ENCODE results near the gene PHYHIPL. TPM values are rescaled to one million over a fixed set of nuclear protein-coding genes. Genes with fewer than 3 reads are reported as not detected.

PHYHIPL gene
- total and polyA plus RNA-seq, 2 of the 8 experiments (the other 6 are each of a cell fraction or from before 2014, with no cell fraction given), result 0.23 to 0.48 TPM

DNA sequence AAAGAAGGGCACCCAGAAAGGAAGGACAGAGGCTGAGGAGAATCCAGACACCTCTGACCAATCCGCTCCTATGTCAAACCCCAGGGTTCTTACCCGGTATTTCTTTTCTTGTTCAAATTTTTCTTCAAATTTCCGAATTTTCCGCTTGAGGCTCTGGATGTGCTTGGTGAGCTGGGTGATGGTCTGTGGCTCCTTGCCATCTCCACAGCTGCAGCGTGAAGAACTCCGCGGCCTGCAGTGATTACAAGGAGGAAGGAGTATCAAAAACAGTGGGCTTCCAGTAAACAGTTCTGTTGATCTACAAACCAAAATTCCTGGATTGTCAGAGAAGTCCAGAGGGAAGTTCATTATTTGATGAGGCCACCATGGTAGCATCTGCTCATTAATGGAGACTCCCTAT, 92.0 kb downstream of the PHYHIPL start:
- H3K23me2 ChIP-seq (ENCODE audit: low read depth, low read length), result no peaks in the 10 kb centered on the region
- no peaks in the 10 kb centered on the region for H3K27me3 ChIP-seq (replicated peaks in 1 of 4; ENCODE audit: control insufficient read depth in 3 of 4, extremely low read depth in 1 of 4, insufficient read depth in 3 of 4, low read length in 3 of 4)
- H2BK120ac ChIP-seq (replicated peaks; ENCODE audit: low read depth, low read length), result no peak overlapping the region
- CTCF ChIA-PET (ENCODE audit: partially characterized antibody), result no interaction called here
- H2BK12ac ChIP-seq (ENCODE audit: low read depth, low read length), result no peak overlapping the region
- no peak overlapping the region for H2AFZ ChIP-seq (ENCODE audit: low read length)
- no peak overlapping the region for H3K4ac ChIP-seq (replicated peaks; ENCODE audit: insufficient read length, low read depth, low read length)
- no peaks in the 10 kb centered on the region for H3K79me2 ChIP-seq (ENCODE audit: control insufficient read depth in 1 of 2, insufficient read depth in 2 of 2, low read length in 2 of 2)
- H3K36me3 ChIP-seq (ENCODE audit: control insufficient read depth in 2 of 4, insufficient read depth in 4 of 4, low read length in 3 of 4), result no peaks in the 10 kb centered on the region
- H2AK5ac ChIP-seq (ENCODE audit: low read depth, low read length), result no peak overlapping the region
- H3K4me2 ChIP-seq (ENCODE audit: insufficient read depth in 1 of 2, low read depth in 2 of 2, low read length in 2 of 2), result no peak overlapping the region
- WGBS, 2 experiments (ENCODE audit: extremely low coverage in 1 of 2, insufficient coverage in 1 of 2, insufficient read length in 1 of 2, insufficient replicate concordance in 2 of 2, low coverage in 1 of 2, low lambda C conversion rate in 2 of 2, missing lambda C conversion rate in 1 of 2), result 91% methylated on average over 7 of the region's 7 CpGs; no CpG with 5 or more reads in 1 of the 2 experiments
- H3K23ac ChIP-seq (ENCODE audit: insufficient read length), result no peak overlapping the region
- no peaks in the 10 kb centered on the region for H3K79me1 ChIP-seq (ENCODE audit: low read depth, low read length)
- no peak overlapping the region for H3K56ac ChIP-seq (replicated peaks; ENCODE audit: insufficient read length, low read depth, low read length)
- H2BK15ac ChIP-seq (ENCODE audit: low read length), result no peak overlapping the region
- H3K9me3 ChIP-seq (ENCODE audit: insufficient read depth in 2 of 2, low read depth in 1 of 2, low read length in 1 of 2), result no peaks in the 10 kb centered on the region
- no peak overlapping the region for H3K18ac ChIP-seq (ENCODE audit: extremely low read depth, low read length)
- FAIRE-seq (no peak), DNase-seq (ENCODE audit: low read depth in 1 of 2, low spot score in 2 of 2) (no peak)
- H4K5ac ChIP-seq (ENCODE audit: insufficient read length, low read depth, low read length), result no peak overlapping the region
- H3K9ac ChIP-seq (replicated peaks in 1 of 4; ENCODE audit: extremely low read depth in 1 of 4, low read depth in 3 of 4, low read length in 3 of 4), result no peak overlapping the region
- POLR2A ChIA-PET (ENCODE audit: partially characterized antibody), result interaction anchor here (0.5 kb wide), 1 partner anchor 525 kb away, joined by 3 read pairs; no protein-coding TSS in a partner anchor
- H4K20me1 ChIP-seq (replicated peaks in 1 of 2; ENCODE audit: control insufficient read depth in 1 of 2, insufficient read depth in 2 of 2, low read length in 2 of 2), result no peaks in the 10 kb centered on the region
- no peak overlapping the region for H2BK20ac ChIP-seq (ENCODE audit: low read length)
- no peak overlapping the region for H3K14ac ChIP-seq (ENCODE audit: insufficient read length)
- no peak overlapping the region for H4K91ac ChIP-seq (replicated peaks; ENCODE audit: insufficient read length, low read length)
- H4K8ac ChIP-seq (ENCODE audit: extremely low read depth, insufficient read depth, low read length), result no peak overlapping the region
- H3K4me3 ChIP-seq (ENCODE audit: extremely low read depth in 1 of 4, insufficient read depth in 2 of 4, low read depth in 3 of 4, low read length in 4 of 4), result no peak overlapping the region
- H2BK5ac ChIP-seq (ENCODE audit: low read depth, low read length), result no peak overlapping the region
- no peaks in the 10 kb centered on the region for H3K4me1 ChIP-seq (replicated peaks in 1 of 4; ENCODE audit: control insufficient read depth in 3 of 4, insufficient read depth in 4 of 4, low read length in 3 of 4)
- H3K27ac ChIP-seq (ENCODE audit: low read depth, low read length), result no peak overlapping the region
- TF ChIP-seq GABPA (IDR thresholded peaks at IDR 0.05; ENCODE audit: borderline replicate concordance, insufficient read depth, low read length) (no peak), RXRA (IDR thresholded peaks at IDR 0.05; ENCODE audit: insufficient read depth, low read depth, low read length) (no peak), CEBPB (IDR thresholded peaks at IDR 0.05; ENCODE audit: low read depth, low read length) (no peak), SP4 (IDR thresholded peaks at IDR 0.05; ENCODE audit: low read length) (no peak), KDM1A (IDR thresholded peaks at IDR 0.05; ENCODE audit: borderline replicate concordance, low read length) (no peak), BCL11A (IDR thresholded peaks at IDR 0.05; ENCODE audit: low read depth in 2 of 2, low read length in 2 of 2) (no peak), RAD21 (IDR thresholded peaks at IDR 0.05 in 1 of 2, conservative IDR thresholded peaks at IDR 0.05 in 1 of 2; ENCODE audit: low read depth in 2 of 2, low read length in 2 of 2) (no peak), CBX5 (IDR thresholded peaks at IDR 0.05; ENCODE audit: low read depth, low read length) (no peak), CREB1 (IDR thresholded peaks at IDR 0.05) (no peak)
- TF ChIP-seq, protein P1, sequence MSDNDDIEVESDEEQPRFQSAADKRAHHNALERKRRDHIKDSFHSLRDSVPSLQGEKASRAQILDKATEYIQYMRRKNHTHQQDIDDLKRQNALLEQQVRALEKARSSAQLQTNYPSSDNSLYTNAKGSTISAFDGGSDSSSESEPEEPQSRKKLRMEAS (IDR thresholded peaks at IDR 0.05), result no peak
- TF ChIP-seq, protein P2, sequence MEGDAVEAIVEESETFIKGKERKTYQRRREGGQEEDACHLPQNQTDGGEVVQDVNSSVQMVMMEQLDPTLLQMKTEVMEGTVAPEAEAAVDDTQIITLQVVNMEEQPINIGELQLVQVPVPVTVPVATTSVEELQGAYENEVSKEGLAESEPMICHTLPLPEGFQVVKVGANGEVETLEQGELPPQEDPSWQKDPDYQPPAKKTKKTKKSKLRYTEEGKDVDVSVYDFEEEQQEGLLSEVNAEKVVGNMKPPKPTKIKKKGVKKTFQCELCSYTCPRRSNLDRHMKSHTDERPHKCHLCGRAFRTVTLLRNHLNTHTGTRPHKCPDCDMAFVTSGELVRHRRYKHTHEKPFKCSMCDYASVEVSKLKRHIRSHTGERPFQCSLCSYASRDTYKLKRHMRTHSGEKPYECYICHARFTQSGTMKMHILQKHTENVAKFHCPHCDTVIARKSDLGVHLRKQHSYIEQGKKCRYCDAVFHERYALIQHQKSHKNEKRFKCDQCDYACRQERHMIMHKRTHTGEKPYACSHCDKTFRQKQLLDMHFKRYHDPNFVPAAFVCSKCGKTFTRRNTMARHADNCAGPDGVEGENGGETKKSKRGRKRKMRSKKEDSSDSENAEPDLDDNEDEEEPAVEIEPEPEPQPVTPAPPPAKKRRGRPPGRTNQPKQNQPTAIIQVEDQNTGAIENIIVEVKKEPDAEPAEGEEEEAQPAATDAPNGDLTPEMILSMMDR (IDR thresholded peaks at IDR 0.05; ENCODE audit: control extremely low read depth in 1 of 3, insufficient read depth in 1 of 3, low read depth in 1 of 3, low read length in 3 of 3), result no peak
